HCT116 (cell line): ENCODE measurements around the gene CUX1. TPM values are rescaled to one million over a fixed set of nuclear protein-coding genes. Genes with fewer than 3 reads are reported as not detected.

ENCODE experiments used
- ATAC-seq: fragments of 200-7000 bp; cut with Tn5 transposase; 2 replicates; pipeline ENCODE4 v1.9.1; 2020; ENCODE audit warnings: mild to moderate bottlenecking, moderate library complexity
- BruUV-seq: library from RNA; stranded (reverse); fragments of 400-500 nt; replicated peaks from 2 replicates; lab custom pipeline; 2021; lab: Mats Ljungman, UMichigan
- CTCF ChIA-PET: fragments of 300-600 bp; sonication (Branson Sonifier 250); formaldehyde crosslinking; loops from one replicate; lab custom pipeline; 2021; ENCODE audit warnings: antibody characterized with exemption; lab: Charles Lee
- POLR2A ChIA-PET: fragments of 300-600, 350-600 bp; sonication (Branson Sonifier 250); formaldehyde crosslinking; loops from one replicate; lab custom pipeline; 2021; ENCODE audit warnings: antibody characterized with exemption; lab: Charles Lee
- RAD21 ChIA-PET, 2 experiments: fragments of 300-600 bp; sonication (Branson Sonifier 250); formaldehyde crosslinking; loops; one replicate each; lab custom pipeline; 2023; ENCODE audit warnings: low total read pairs in 2 of 2; ENCODE audit not compliant: uncharacterized antibody in 2 of 2, unreplicated experiment in 2 of 2, low non-redundant PET in 1 of 2; lab: Charles Lee
- DNase-seq: peaks from one replicate; pipeline ENCODE4 v3.0.0-alpha.2; 2010; ENCODE audit warnings: low read depth, low spot score
- H2AFZ ChIP-seq: fragments of 200-600 bp; shearing (Covaris generic), sonication (generic); 2 replicates; pipeline ENCODE4 v1.6.1; 2017; ENCODE audit warnings: low read depth, mixed run types, mixed read lengths, antibody characterized with exemption, low read length; ENCODE audit not compliant: poor library complexity, severe bottlenecking
- H3K27ac ChIP-seq: 2 replicates; pipeline ENCODE4 v1.5.1; 2012; ENCODE audit warnings: low read depth, low read length
- H3K27me3 ChIP-seq: fragments of 200-600 bp; sonication (generic); 2 replicates; pipeline ENCODE4 v1.6.1; 2016; ENCODE audit warnings: mixed run types, low read length, mixed read lengths; ENCODE audit not compliant: insufficient read depth
- H3K36me3 ChIP-seq, 2 experiments: fragments of 200-500 bp in 1 of 2; fragments of 200-600 bp in 1 of 2; sonication (Bioruptor generic) in 1 of 2; sonication (generic) in 1 of 2; 2 replicates each; pipeline versions ENCODE4 v1.5.1 to v1.6.1; 2014 to 2016; ENCODE audit warnings: low read length in 2 of 2, inconsistent platforms in 1 of 2, mixed read lengths in 1 of 2, mixed run types in 1 of 2; ENCODE audit not compliant: insufficient read depth in 2 of 2, control insufficient read depth in 1 of 2
- H3K4me1 ChIP-seq, 2 experiments: fragments of 200-600 bp in 1 of 2; sonication (generic) in 1 of 2; 2 replicates each; pipeline versions ENCODE4 v1.5.1 to v1.6.1; 2012 to 2017; ENCODE audit warnings: low read length in 2 of 2, inconsistent platforms in 1 of 2, mild to moderate bottlenecking in 1 of 2, mixed read lengths in 1 of 2, mixed run types in 1 of 2, moderate library complexity in 1 of 2; ENCODE audit not compliant: insufficient read depth in 2 of 2, control insufficient read depth in 1 of 2
- H3K4me2 ChIP-seq: fragments of 200-600 bp; sonication (generic); 2 replicates; pipeline ENCODE4 v1.6.1; 2017; ENCODE audit warnings: mixed run types, low read length, mixed read lengths
- H3K4me3 ChIP-seq, 2 experiments: fragments of 200-600 bp in 1 of 2; sonication (generic) in 1 of 2; replicated peaks in 1 of 2; 2 replicates each; pipeline ENCODE4 v1.5.1; 2011 to 2016; ENCODE audit warnings: low read length in 2 of 2, control low read depth in 1 of 2, low read depth in 1 of 2, mild to moderate bottlenecking in 1 of 2, mixed read lengths in 1 of 2, mixed run types in 1 of 2
- H3K79me2 ChIP-seq: fragments of 200-600 bp; sonication (generic); 2 replicates; pipeline ENCODE4 v1.6.1; 2017; ENCODE audit warnings: mild to moderate bottlenecking, mixed run types, low read length, moderate library complexity, mixed read lengths; ENCODE audit not compliant: insufficient read depth
- H3K9ac ChIP-seq: fragments of 200-600 bp; sonication (generic); 2 replicates; pipeline ENCODE4 v1.6.1; 2016; ENCODE audit warnings: low read length, mixed read lengths
- H3K9me2 ChIP-seq: fragments of 200-600 bp; sonication (generic), shearing (Covaris generic); 2 replicates; pipeline ENCODE4 v1.6.1; 2017; ENCODE audit warnings: mixed run types, mild to moderate bottlenecking, moderate library complexity; ENCODE audit not compliant: insufficient read depth
- H3K9me3 ChIP-seq, 2 experiments: fragments of 200-500 bp in 1 of 2; fragments of 200-600 bp in 1 of 2; sonication (Bioruptor generic) in 1 of 2; sonication (generic) in 1 of 2; 2 replicates each; pipeline ENCODE4 v1.6.1; 2014 to 2017; ENCODE audit warnings: low read length in 2 of 2, mixed read lengths in 2 of 2, inconsistent platforms in 1 of 2, low read depth in 1 of 2, mild to moderate bottlenecking in 1 of 2, mixed run types in 1 of 2, moderate library complexity in 1 of 2; ENCODE audit not compliant: control insufficient read depth in 1 of 2, insufficient read depth in 1 of 2
- H4K20me1 ChIP-seq: fragments of 200-600 bp; sonication (generic), shearing (Covaris generic); 2 replicates; pipeline ENCODE4 v1.6.1; 2017; ENCODE audit warnings: mixed run types, mild to moderate bottlenecking, moderate library complexity; ENCODE audit not compliant: insufficient read depth
- CBX3 ChIP-seq: IDR thresholded peaks from 2 replicates; pipeline ENCODE4 v1.6.1; 2012; ENCODE audit warnings: low read depth
- CEBPB ChIP-seq: IDR thresholded peaks from 2 replicates; pipeline ENCODE4 v1.6.1; 2012; ENCODE audit warnings: low read depth
- CTCF ChIP-seq, 3 experiments: fragments of 200-600 bp in 1 of 3; sonication (generic) in 1 of 3; IDR thresholded peaks in 2 of 3; conservative IDR thresholded peaks in 1 of 3; 2 replicates each; pipeline ENCODE4 v1.5.1; 2012 to 2017; ENCODE audit warnings: low read depth in 2 of 3, low read length in 2 of 3, antibody characterized with exemption in 1 of 3, borderline replicate concordance in 1 of 3, control low read depth in 1 of 3, mild to moderate bottlenecking in 1 of 3, mixed read lengths in 1 of 3, mixed run types in 1 of 3, moderate library complexity in 1 of 3; ENCODE audit not compliant: insufficient read depth in 1 of 3
- EGR1 ChIP-seq: IDR thresholded peaks from 2 replicates; pipeline ENCODE4 v1.6.1; 2012; ENCODE audit warnings: low read depth
- ELF1 ChIP-seq: IDR thresholded peaks from 2 replicates; pipeline ENCODE4 v1.6.1; 2012; ENCODE audit warnings: low read depth, borderline replicate concordance
- EZH2phosphoT487 ChIP-seq: fragments of 200-600 bp; IDR thresholded peaks from 2 replicates; pipeline ENCODE4 v1.6.1; 2018; ENCODE audit warnings: antibody characterized with exemption, borderline replicate concordance
- FOSL1 ChIP-seq: IDR thresholded peaks from 2 replicates; pipeline ENCODE4 v1.6.1; 2012; ENCODE audit warnings: low read depth
- JUND ChIP-seq: IDR thresholded peaks from 2 replicates; pipeline ENCODE4 v1.6.1; 2012
- MAX ChIP-seq: IDR thresholded peaks from 2 replicates; pipeline ENCODE4 v1.6.1; 2012
- POLR2A ChIP-seq: IDR thresholded peaks from 2 replicates; pipeline ENCODE4 v1.7.0; 2011; ENCODE audit warnings: borderline replicate concordance; ENCODE audit not compliant: insufficient read depth, insufficient read length; ENCODE audit errors: extremely low read depth
- POLR2AphosphoS5 ChIP-seq: IDR thresholded peaks from 2 replicates; pipeline ENCODE4 v1.6.1; 2011; ENCODE audit warnings: mild to moderate bottlenecking, low read depth, low read length, moderate library complexity
- SIN3A ChIP-seq: IDR thresholded peaks from 2 replicates; pipeline ENCODE4 v1.6.1; 2012; ENCODE audit warnings: low read depth
- SP1 ChIP-seq: IDR thresholded peaks from 2 replicates; pipeline ENCODE4 v1.6.1; 2012; ENCODE audit warnings: low read depth
- SRF ChIP-seq: IDR thresholded peaks from 2 replicates; pipeline ENCODE4 v1.6.1; 2012; ENCODE audit warnings: low read depth
- TCF7L2 ChIP-seq: IDR thresholded peaks from 2 replicates; pipeline ENCODE4 v1.7.0; 2011; ENCODE audit warnings: borderline replicate concordance, inconsistent platforms; ENCODE audit not compliant: insufficient read depth, insufficient read length; ENCODE audit errors: extremely low read depth
- YY1 ChIP-seq: IDR thresholded peaks from 2 replicates; pipeline ENCODE4 v1.6.1; 2011; ENCODE audit warnings: low read length, low read depth, moderate library complexity, mild to moderate bottlenecking; ENCODE audit not compliant: insufficient replicate concordance; ENCODE audit errors: extremely low read depth
- ZBTB33 ChIP-seq: IDR thresholded peaks from 2 replicates; pipeline ENCODE4 v1.6.1; 2011; ENCODE audit warnings: mild to moderate bottlenecking, low read length, moderate library complexity; ENCODE audit not compliant: insufficient replicate concordance; ENCODE audit errors: extremely low read depth
- ZFX ChIP-seq: fragments of 450-650 bp; IDR thresholded peaks from 2 replicates; pipeline ENCODE4 v1.6.1; 2017
- intact Hi-C: fragments of 100-400 bp; cut with micrococcal nuclease; formaldehyde crosslinking; loops from 2 replicates; pipeline ENCODE4 v1.10.0; 2022
- total RNA-seq: library from RNA; stranded (reverse); gene quantifications from one replicate; pipeline ENCODE4 v1.2.1, GENCODE V29; 2021; ENCODE audit not compliant: unreplicated experiment
- TF ChIP-seq, protein P1 (sequence below): IDR thresholded peaks from 2 replicates; pipeline ENCODE4 v1.6.1; 2012
- TF ChIP-seq, protein P2 (sequence below): IDR thresholded peaks from 2 replicates; pipeline ENCODE4 v1.6.1; 2012; ENCODE audit warnings: low read depth

CUX1 gene
- total RNA-seq, 1 experiment from 2014 or later = 68.9 TPM

- ATAC-seq (no peak), DNase-seq (no peak)
- Histone ChIP-seq H2AFZ (no peak overlapping the region), H3K79me2 (peaks cover 50% of the 10 kb centered on the region), H3K9ac (no peak overlapping the region), H3K27ac (no peak overlapping the region), H3K36me3 (no peaks in the 10 kb centered on the region), H3K9me2 (no peaks in the 10 kb centered on the region), H3K4me1 (peaks cover 20 to 51% of the 10 kb centered on the region in 2 experiments), H3K9me3 (no peaks in the 10 kb centered on the region), H4K20me1 (no peaks in the 10 kb centered on the region), H3K4me3 (no peak overlapping the region), H3K27me3 (no peaks in the 10 kb centered on the region), H3K4me2 (no peak overlapping the region)
- intact Hi-C loops = no loop called here
- BruUV-seq = no TSS peak
- ChIA-PET RAD21 (no interaction called here), POLR2A (no interaction called here), CTCF (no interaction called here)
- no peak for TF ChIP-seq EGR1
- TF ChIP-seq CEBPB = no peak
- TF ChIP-seq, protein P1, sequence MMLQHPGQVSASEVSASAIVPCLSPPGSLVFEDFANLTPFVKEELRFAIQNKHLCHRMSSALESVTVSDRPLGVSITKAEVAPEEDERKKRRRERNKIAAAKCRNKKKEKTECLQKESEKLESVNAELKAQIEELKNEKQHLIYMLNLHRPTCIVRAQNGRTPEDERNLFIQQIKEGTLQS = no peak
- no peak for TF ChIP-seq SIN3A
- TF ChIP-seq CTCF (IDR thresholded peaks at IDR 0.05 in 2 of 3, conservative IDR thresholded peaks at IDR 0.05 in 1 of 3; ENCODE audit: borderline replicate concordance in 1 of 3, insufficient read depth in 1 of 3, low read depth in 2 of 3, low read length in 2 of 3) = no peak
- TF ChIP-seq MAX = no peak
- TF ChIP-seq, protein P2, sequence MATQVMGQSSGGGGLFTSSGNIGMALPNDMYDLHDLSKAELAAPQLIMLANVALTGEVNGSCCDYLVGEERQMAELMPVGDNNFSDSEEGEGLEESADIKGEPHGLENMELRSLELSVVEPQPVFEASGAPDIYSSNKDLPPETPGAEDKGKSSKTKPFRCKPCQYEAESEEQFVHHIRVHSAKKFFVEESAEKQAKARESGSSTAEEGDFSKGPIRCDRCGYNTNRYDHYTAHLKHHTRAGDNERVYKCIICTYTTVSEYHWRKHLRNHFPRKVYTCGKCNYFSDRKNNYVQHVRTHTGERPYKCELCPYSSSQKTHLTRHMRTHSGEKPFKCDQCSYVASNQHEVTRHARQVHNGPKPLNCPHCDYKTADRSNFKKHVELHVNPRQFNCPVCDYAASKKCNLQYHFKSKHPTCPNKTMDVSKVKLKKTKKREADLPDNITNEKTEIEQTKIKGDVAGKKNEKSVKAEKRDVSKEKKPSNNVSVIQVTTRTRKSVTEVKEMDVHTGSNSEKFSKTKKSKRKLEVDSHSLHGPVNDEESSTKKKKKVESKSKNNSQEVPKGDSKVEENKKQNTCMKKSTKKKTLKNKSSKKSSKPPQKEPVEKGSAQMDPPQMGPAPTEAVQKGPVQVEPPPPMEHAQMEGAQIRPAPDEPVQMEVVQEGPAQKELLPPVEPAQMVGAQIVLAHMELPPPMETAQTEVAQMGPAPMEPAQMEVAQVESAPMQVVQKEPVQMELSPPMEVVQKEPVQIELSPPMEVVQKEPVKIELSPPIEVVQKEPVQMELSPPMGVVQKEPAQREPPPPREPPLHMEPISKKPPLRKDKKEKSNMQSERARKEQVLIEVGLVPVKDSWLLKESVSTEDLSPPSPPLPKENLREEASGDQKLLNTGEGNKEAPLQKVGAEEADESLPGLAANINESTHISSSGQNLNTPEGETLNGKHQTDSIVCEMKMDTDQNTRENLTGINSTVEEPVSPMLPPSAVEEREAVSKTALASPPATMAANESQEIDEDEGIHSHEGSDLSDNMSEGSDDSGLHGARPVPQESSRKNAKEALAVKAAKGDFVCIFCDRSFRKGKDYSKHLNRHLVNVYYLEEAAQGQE = no peak
- no peak for TF ChIP-seq TCF7L2
- TF ChIP-seq SP1 = no peak
- TF ChIP-seq POLR2AphosphoS5 = no peak
- no peak for TF ChIP-seq CBX3
- TF ChIP-seq SRF = no peak
- no peak for TF ChIP-seq EZH2phosphoT487
- no peak for TF ChIP-seq ELF1
- no peak for TF ChIP-seq YY1
- no peak for TF ChIP-seq JUND
- TF ChIP-seq ZFX = no peak
- TF ChIP-seq ZBTB33 = no peak
- no peak for TF ChIP-seq POLR2A
- TF ChIP-seq FOSL1 = no peak
These were observed 142.4 kb downstream of the CUX1 start for GRCh38 chr7:101959829-101960228.
